CD4-positive, alpha-beta T cell treated with Interleukin-21 for 1 hour (primary cell): ENCODE measurements around the gene AATK.

Experiments used
- DNase-seq: peaks from one replicate; pipeline ENCODE4 v3.0.0-alpha.2; 2020

AATK gene

DNA sequence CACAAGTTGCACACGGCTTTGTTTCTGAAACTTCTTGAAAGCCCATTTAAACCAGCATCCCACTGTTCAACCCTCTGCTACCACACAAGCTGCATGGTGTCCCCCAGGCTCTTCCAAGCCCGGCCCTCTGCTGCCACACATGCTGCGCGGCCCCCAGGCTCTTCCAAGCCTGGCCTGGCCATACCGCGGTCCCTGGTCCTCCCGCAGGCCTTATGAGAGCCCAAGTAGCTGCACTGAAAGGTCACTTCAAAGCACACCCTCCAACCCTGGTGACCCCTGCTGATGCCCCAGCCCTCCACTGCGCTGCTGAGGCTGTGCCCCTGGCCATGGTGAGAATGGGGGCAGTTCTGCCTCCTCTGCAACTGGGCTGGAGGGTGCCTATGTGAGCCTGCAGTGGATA is 26.6 kb downstream of the AATK start:
- DNase-seq, result no peak

DNA sequence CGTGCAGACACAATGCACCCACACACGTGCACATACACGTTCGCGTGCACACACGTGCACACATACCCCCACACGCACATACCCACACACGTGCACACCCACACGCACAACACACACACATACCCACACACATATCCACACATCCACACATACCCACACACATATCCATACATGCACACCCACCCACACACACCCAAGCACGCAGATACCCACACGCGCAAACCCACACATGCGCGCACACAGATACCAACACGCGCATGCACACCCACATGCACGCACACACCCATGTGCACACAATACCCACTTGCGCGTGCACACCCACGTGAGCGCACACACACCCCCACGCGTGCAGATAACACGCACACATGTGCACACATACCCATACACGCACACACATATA is 27.5 kb downstream of the AATK start:
- no peak for DNase-seq

DNA sequence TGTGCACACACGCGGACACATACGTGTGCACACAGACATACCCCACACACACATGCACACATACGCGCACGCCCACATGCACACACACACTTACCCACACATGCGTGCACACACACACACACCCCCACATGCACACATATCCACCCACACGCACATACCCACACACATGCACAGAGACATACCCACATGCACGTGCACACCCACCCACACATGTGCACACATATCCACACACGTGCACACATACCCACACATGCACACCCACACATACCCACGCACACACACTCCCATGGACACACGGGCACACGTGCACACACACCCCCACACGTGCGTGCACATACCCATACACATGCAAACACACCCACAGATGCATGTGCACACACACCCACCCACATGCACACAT is 27.9 kb downstream of the AATK start:
- DNase-seq, result no peak

DNA sequence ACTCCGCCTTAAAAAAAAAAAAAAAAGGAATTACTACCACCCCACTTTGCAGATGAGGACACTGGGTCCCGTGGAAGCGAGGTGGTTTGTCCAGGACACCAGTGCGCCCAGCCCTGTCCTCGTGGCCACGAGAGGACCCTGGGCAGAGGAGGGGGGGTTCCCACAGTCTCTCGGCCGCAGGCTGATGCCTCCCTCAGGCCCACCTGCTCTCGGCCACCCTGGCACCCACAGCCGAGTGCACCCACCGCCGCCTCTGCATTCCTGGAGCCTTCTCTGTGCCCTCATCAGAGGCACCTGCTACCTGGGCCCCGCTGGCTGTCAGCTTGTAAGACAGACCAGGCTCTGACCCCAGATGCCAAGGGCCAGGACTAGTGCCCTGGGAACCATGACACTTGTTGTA is 28.8 kb downstream of the AATK start:
- DNase-seq, result no peak

DNA sequence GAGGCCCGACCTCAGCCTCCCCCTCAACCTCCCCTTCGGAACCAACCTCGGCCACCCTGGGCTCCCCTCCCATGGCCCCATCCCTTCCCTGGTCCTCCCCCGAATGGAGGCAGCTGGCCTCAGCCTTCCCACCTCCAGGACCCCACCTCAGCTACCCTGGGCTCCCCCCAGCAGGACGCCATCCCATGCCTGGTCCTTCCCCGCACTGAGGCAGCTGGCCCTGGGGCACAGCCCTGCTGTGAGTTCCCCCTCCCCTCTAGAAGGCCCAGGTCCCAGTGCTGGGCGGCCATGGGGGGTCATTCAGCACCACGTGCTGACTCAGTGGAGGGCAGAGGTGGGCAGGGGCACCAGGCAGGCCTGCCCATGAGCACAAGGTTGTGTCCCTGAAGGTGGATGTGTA is 29.7 kb downstream of the AATK start:
- DNase-seq, result no peak

DNA sequence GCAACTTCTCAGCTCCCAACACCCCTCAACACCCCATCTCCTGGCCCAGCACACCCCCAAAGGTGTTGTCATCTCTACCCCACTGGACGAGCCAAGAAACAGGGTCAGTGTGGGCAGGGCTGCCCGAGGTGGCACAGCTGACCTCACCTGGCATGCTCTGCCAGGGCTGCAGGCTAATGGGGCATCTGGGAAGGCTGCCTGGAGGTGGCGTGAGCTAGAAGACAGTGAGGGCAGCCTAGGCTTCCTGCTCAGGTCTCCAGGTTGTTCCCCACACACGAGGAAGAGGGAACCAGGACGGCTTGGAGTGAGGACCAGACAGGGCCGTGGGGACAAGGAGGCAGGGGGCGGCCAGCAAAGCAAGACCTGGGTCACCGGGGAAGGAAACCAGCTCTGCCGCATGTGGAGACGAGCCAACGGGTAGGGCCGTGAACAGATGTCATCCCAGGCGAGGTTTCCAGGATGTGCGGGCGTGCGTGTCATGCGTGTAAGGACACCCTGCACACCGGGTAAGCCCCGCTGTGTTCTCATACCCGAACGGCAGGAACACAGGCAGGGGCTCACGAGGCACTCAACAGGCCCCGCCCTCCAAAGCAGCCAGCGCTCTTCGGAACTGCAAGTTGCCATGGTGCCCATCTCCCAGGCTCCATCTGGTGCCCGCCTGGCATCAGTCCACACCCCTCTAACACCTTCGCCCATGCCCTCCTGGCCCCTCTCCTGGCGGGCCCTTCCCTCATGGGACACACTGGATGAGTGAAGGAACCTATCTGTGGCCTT is 30.3 kb downstream of the AATK start:
- DNase-seq, result no peak

DNA sequence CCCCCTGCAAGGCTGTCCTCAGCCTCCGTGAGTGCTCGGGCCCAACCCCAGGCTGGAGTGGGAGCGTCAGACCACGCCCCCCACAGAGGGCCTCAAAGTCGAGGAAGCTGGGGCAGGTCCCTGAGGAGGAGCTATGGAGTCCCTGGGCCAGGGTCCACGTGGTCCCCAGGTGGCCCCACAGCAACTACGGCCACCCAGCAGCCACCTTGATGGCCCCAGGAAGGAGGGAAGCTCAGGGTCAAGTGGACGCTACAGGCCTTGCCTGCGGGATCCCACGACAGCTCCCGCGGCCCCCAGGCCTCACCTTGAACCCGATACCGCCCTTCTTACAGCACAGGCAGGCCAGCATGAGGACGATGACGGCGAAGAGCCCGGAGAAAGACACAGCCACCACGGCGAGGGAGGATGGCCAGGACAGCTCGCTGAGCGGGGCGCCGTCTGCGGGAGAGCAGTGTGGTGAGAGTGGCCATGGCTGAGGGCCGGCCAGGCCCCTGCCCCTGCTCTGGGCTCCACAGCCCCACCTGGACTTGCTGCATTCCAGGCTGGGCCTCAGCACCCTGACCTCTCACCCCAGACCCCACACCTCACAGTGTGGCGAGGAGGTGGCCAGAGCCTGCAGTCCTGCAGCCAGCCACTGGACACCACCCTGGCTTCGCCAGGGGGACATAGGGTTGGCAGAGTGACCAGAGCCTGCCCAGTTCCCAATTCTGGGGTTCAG is 31.8 kb downstream of the AATK start:
- DNase-seq, result no peak

DNA sequence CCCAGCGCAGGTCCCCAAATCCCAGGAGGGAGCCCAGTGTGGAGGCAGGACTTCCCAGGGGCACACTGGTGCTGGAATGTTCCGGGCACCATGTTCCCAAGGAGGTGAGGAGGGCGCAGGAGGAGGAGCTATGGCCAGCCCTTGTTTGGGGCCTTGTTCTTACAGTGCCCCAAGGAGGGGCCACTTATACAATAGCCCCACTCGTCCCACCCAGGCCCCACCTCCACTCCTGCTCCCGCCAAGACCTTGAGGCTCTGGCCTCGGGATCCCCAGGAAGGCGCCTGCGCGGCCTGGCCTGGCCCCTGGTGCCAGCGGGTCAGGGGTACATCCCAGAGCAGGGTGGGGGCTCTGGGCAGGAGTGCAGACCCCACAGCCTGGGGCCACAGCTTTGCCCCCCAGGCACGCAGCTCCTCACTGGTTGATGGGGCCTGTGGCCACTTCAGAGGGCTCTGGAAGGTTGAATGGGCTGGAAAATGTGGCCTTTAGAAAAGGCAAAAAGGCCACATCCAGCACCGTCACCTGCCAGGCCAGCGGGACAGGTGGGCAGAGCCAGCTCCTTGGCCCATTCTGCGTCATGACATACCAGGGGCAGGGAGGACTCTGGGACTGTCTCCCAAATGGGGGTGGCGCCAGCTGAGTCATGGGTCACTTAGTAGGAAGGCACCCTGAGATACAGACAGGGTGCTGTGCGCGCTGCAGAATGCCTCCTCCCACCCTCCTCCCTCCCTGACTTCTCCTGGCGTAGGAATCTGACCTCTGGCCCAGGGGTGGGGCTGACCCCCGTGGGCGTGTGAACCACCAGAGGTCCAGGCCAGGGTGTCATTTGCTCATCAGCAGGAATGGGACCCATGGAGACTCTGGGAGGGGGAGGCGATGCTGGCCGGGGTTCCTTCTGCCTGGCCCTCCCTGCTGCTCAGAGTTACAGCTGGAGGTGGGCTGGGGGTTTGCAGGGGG is 33.0 kb downstream of the AATK start:
- no peak for DNase-seq

DNA sequence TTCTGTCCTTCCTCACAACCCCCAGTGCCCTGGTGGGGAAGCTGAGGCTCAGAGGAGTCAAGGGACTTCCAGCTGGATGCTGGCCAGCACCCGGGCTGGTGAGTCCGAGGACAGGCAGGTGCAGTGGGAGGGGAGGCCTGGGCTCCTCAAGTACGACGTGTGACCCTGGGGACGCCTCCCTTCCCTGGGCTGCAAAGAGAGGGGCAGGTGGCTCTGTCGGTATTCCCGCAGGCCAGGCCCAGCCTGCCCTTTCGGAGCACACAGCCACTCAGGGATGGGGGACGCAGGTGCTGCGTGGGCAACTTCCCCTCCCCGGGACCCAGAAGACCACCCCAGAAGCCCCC is 33.9 kb downstream of the AATK start:
- no peak for DNase-seq

DNA sequence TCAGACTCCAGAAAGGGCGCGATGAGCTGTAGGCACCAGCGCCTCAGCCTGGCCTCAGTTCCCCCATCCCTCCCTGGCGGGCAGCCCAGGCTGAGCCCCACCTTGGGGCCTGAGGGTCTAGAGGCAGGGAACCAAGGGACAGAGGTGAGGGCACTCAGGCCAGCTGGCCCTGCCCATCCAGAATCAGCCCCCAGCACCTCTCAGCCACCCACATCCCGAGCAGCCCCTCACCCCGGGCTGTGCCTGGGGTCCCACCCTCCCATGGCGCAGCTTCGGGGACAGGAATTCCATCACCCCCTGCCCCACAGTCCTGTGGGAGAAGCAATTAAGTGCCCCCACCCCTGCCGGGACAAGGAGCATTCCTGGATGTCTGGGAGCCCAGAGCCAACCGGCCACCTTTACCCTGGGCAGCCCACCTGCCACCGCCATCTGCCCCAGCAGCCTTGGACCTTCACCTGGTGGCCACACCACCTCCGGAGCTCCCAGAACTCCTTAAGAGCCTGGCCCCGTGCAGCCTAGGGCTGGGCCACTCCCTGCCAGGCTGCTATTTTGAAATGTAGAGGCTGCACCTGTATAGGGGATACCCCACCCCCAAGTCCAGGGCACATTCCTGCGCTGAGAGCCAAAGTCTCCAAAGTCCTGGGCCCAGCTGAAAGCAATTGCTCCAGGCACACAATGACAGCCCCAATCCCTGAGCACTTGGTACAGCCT is 34.4 kb downstream of the AATK start:
- no peak for DNase-seq

DNA sequence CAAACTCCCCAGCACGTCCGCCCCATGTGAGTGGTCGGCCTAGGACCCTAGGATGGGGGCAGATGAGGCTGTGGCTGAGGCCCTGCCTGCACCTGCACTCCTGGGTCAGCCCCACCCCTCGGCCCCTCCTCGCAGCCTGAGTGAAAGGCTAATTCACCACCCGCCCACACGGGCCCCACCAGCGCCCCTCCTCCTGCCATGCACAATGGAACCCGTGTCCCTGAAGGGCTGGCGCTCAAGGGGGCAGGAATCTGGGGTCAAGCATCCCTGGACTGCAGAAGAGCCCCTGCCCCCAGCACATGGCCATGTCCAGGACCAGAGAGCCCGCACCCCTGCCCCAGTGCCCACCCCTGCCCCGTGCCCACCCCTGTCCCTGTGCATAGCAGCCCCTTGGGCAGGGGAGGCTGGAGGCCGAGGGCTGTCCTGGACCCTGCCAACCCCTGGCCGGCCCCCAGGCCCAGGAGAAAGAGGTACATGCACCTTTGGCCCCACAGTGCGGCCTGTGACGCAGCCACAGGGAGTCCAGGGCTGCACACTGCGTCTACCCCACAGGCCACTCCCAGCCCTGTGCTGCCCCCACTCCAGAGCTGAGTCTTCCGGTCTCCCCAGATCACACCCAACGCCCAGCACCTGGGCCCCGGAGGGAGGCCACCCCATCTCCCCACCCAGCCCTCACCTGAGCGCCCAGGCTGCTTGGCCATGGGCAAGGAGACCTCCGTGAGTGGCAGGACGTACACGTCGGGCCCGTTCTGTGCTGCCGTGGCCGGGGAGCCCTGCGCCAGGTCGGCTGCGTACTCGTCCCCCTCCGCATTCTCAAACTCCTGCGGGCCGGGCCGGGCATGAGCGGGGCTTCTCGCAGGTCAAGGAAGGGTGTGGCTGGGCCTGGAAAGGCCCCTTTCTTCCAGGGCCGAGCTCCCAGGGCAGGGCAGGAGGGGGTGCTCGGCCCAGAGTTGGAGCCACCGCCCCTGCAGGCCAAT is 35.3 kb downstream of the AATK start:
- no peak for DNase-seq

DNA sequence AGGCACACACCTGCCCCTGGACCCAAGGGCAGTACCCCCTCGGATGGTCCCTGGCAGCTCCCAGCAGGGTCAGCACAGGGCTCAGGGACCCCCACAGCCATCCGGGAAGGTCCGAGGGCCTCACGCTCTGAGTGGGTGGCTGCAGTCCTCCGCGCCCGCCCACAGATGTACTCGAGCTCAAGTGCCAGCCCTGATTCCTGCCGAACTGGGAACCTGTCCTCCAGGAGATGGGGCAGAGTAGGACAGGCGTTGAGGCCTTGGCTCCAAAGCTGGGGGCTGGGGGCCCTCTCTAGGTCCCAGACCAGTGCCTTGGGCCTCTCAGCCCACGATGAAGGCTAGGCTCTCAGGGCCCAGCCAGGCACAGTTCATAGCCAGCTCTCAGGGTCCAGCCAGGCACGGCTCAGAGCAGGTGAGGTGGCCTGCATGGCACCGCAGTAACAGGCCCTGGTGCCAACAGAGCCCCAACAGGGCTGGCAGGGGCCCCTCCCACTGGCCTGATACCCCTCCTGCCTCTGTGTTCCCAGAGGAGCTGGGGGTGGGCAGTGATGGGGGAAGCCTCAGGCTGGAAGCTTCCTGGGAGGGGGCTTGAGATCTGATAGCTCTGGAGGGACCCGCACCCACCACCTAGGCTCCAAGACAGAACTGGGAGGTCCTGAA is 36.2 kb downstream of the AATK start:
- DNase-seq, result no peak

DNA sequence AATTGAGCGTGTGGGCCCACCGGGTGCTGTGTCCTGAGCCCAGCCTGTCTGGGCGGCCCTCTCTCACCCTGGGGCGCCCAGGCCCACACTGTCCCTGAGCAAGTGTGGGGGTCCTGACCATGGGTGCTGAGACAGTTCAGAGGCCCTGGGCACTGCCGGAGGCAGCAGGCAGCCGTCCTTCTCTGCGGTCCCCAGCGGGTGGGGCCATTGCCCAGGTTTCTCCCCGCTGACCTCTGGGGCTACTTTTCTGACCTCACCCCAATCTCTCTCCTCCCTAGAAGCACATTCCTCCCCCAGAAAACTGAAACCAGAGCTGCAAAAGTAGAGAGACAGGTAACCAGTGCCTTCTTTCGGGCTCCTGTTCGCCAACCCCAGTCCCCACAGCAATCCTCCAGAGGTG is 36.7 kb downstream of the AATK start:
- no peak for DNase-seq

DNA sequence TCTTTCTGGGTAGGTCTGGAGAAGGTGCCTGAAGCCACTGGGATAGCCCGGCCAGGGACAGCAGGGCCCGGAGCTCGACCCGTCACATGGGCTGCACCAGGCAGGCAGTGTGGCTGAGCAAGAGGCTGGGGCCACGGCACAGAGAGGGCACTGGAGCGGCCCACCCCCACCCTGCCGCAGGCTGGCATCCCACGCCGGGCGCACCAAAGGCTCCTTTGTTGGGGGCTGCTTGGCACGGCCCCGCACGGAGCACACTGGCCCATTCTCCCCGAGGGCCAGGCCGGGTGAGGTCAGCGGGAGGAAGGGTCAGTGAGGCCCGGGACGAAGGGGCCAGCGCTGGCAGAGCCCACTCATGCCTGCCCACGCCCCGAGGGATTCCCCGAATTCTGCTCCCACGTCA is 37.2 kb downstream of the AATK start:
- no peak for DNase-seq

DNA sequence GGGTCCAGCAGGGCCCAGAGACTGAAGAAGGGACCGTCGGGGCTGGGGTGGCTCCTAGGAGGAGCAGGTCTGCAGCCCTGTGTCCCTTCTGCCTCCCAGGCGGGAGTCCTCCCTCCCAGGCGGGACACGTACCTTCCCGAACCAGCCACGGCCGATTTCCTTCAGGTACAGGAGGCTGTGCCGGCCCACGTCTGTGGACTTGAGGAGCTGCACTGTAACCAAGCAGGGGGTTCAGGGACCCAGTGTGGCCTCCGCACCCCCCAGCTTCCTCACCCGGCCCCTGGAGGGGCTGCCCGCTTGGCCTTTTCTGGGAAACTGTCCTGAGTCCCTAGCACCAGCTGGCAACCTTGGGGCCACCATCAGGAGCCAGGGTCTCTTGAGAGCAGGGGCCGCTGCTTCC is 37.7 kb downstream of the AATK start:
- no peak for DNase-seq

DNA sequence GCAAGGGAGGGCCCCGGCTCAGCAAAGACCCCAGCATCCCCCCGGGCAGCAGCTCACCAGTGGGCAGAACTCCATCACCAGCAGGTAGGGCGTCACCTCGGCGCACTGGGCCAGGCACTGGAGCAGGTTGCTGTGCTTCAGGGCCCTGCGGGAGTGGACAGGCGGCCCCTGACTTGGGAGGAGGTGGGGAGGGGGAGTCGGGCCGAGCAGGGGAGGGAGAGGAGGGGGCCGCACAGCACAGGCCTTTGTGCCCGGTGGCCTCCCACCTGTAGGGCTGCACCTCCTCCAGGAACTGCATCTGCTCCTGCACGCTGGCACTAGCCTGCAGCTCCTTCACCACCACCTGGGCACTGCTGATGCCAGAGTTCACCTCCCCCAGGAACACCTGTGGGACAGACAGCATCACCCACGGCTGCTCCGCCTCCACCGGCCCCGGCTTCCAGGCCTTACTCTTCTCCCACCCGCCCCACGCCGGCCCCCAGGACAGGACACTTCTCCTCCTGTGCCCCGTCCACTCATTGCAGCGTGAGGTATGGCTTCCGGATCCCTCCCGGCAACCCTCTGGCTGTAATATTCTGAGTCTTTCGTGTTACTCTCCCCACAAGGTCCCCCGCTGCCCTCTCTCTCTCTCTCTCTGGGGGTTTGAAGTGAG is 38.4 kb downstream of the AATK start:
- no peak for DNase-seq

DNA sequence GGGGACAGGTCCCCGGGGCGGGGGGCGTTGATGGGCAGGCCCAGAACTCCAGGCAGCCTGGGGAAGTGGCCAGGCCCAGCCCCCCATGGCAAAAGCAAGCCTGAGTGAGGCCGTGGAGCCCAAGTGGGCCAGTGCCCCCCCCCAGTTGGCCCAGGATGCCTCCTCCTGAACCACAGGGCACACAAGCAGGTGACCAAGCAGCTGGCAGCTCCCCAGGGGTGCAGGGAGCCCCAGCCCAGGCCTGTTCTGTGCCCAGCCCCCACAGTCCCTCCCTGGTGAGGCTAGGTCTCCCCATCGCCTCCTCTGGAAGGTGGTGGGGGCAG is 38.9 kb downstream of the AATK start:
- DNase-seq, result no peak

DNA sequence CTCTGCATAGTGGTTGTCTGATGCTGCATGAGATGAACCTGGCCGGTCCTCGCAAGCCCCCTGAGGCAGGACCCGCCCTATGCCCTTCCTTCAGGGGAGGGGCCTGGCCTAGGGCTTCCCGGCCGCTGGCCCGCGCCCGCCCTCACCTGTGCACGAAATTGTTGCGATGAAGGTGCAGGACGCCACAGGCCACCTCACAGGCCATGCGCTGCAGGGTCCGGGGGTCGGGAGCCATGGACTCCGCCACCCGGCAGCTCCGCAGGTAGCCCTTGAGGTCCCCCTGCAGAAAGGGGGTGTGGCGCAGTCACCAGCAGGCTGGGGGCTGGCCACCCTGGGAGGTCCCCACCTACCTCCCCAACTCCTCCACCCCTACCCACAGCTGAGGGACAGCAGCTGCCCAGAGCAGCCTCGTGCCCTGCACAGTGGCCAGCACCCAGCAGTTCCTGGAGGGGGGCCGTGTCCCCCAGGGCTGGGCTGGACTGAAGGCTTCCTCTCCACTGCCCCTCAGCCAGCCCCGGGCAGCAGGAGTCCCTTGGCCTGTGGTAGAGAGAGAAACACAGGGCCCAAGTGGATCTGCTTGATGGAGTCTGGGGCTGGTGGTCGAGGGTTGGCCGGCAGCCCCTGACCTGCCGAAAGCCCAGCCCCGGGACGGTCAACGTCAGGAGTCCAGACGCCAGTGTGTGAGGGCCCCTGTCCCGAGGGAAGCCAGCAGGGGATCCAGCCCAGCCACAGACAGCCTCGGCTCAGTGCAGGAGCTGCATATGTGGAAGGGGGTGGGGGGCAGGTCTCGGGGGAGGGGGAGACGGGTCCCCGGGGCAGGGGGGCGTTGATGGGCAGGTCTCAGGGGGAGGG is 39.5 kb downstream of the AATK start:
- no peak for DNase-seq

DNA sequence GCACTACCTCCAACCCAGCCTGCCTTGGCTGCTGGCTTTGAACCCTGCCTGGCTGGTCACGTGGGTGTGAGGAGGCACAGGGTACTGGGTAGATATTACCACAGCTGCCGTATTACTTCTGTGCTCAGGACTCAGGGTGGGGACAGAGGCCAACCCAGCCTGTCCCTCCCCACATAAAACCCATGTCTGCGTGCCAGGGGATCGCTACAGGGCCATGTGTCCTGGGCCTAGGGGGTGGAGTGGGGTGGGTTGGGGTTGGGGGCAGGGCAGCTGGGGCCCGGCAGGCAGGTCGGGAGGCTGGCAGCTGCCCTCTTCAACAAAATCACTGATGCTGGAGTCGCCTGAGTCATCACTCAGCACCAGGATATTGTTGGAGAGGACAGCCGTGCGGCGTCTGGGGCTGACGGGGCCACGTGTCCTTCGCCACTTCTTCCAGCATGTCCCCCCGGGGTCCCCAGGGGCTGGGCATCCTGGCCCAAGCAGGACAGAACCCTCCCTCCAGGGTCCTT is 40.4 kb downstream of the AATK start:
- DNase-seq, result no peak

DNA sequence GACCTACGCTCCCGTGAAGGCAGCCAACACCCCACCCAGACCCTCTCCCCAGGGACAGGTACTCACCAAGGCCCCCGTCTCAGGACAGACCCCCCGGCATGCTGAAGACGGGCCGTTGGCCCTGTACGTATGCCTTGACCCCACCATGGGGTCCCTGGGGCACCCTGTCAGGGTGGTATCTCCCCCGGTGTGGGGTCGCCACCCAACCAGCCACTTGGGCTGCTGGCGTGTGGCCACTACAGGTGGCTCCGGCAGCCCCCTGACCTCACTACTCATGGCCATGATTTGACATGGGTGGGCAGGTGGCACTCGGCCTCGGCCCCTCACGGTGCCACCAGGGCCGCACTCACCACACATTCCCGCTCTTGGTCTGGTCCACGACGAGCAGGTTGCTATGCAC is 41.6 kb downstream of the AATK start:
- DNase-seq, result no peak
